ENCODE data around the gene ASCC2. TPM values are rescaled to one million over a fixed set of nuclear protein-coding genes. Genes with fewer than 3 reads are reported as not detected.

Gene ASCC2
- total and polyA plus RNA-seq, 8 donors = 51.2 to 58.3 (median 54.4) TPM

DNA sequence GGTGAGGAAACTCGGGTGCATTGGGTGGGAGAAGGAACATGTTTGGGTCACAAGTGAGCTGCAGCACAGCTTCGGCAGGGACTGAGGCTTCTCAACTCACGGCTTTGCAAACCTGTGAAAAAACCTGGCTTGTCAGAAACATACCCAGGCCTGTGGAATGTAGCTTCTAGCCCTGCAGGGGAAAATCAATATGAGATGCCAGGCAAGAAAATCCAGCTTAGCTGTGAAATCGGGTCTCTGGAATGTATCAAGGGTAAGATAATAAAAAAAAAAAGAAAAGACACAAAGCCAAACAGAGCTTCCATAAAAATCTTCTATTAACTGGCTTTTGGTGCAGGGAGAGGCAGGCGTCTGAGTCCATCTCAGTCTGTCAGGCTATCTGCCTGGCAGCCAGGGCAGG lies 42.4 kb downstream of the ASCC2 start:
- TF ChIP-seq, protein P1, sequence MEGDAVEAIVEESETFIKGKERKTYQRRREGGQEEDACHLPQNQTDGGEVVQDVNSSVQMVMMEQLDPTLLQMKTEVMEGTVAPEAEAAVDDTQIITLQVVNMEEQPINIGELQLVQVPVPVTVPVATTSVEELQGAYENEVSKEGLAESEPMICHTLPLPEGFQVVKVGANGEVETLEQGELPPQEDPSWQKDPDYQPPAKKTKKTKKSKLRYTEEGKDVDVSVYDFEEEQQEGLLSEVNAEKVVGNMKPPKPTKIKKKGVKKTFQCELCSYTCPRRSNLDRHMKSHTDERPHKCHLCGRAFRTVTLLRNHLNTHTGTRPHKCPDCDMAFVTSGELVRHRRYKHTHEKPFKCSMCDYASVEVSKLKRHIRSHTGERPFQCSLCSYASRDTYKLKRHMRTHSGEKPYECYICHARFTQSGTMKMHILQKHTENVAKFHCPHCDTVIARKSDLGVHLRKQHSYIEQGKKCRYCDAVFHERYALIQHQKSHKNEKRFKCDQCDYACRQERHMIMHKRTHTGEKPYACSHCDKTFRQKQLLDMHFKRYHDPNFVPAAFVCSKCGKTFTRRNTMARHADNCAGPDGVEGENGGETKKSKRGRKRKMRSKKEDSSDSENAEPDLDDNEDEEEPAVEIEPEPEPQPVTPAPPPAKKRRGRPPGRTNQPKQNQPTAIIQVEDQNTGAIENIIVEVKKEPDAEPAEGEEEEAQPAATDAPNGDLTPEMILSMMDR (IDR thresholded peaks at IDR 0.05) = no peak
- ATAC-seq (no peak), DNase-seq (no peak)
- peaks cover 17 to 37% of the 10 kb centered on the region in 2 donors for H3K4me1 ChIP-seq
- peaks cover 0 to 90% of the 10 kb centered on the region in 2 donors for H3K36me3 ChIP-seq
- intact Hi-C loops (cut with DNase I) = no loop called here
- no peaks in the 10 kb centered on the region for H3K27me3 ChIP-seq
- no peak overlapping the region for H3K27ac ChIP-seq
- H3K9me3 ChIP-seq = no peaks in the 10 kb centered on the region
- H3K4me3 ChIP-seq = no peak overlapping the region

DNA sequence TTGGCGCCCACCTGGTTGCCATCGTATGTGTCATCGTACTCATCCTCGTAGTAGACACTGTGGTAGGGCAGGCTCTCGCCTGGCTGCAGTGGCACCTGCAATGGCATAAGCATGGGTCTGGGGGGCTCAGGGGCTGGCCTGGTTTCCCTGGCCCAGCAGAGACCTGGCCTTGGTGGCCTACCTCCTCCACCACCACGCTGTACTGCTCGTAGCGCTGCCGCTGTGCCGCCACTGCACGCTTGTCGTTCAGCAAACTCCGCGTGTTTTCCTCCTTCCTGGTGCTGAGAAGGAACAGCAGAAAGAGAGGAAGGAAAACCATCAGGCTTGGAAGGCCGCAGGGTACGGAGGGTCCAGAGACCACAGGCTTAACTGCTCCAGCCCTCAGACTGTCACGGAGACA lies 44.7 kb downstream of the ASCC2 start:
- intact Hi-C loops (cut with DNase I) = no loop called here
- DNase-seq (no peak), ATAC-seq (no peak)
- H3K9me3 ChIP-seq = no peaks in the 10 kb centered on the region
- H3K4me1 ChIP-seq = peaks cover 0 to 16% of the 10 kb centered on the region in 2 donors
- TF ChIP-seq, protein P1 (IDR thresholded peaks at IDR 0.05) = no peak
- H3K27me3 ChIP-seq = no peaks in the 10 kb centered on the region
- no peak overlapping the region for H3K4me3 ChIP-seq
- peaks cover 0 to 97% of the 10 kb centered on the region in 2 donors for H3K36me3 ChIP-seq
- H3K27ac ChIP-seq = no peak overlapping the region

DNA sequence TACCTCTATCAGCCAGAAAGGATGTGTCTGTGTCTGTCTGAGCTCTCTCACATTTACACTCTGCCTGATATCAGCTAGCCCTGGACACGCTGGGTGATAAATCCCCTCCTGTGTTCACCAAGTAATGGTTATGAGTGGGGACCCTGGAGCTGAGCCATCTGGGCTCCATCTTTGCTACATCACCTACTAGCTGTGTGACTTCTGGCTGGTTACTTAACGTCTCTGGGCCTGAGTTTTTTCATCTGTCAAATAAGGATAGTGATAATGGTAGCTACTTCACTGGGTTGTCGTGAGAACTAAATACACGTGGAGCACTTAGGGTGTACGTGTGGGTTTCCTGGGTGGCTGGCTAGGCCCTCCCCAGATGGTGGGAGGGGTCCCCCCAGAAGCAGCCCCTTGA lies 48.0 kb downstream of the ASCC2 start:
- DNase-seq (no peak), ATAC-seq (no peak)
- Histone ChIP-seq H3K4me1 (no peaks in the 10 kb centered on the region), H3K4me3 (no peak overlapping the region), H3K27me3 (no peaks in the 10 kb centered on the region), H3K36me3 (peaks cover 0 to 88% of the 10 kb centered on the region in 2 donors), H3K9me3 (no peaks in the 10 kb centered on the region), H3K27ac (no peak overlapping the region)
- TF ChIP-seq, protein P1 (IDR thresholded peaks at IDR 0.05) = no peak
- intact Hi-C loops (cut with DNase I) = no loop called here

DNA sequence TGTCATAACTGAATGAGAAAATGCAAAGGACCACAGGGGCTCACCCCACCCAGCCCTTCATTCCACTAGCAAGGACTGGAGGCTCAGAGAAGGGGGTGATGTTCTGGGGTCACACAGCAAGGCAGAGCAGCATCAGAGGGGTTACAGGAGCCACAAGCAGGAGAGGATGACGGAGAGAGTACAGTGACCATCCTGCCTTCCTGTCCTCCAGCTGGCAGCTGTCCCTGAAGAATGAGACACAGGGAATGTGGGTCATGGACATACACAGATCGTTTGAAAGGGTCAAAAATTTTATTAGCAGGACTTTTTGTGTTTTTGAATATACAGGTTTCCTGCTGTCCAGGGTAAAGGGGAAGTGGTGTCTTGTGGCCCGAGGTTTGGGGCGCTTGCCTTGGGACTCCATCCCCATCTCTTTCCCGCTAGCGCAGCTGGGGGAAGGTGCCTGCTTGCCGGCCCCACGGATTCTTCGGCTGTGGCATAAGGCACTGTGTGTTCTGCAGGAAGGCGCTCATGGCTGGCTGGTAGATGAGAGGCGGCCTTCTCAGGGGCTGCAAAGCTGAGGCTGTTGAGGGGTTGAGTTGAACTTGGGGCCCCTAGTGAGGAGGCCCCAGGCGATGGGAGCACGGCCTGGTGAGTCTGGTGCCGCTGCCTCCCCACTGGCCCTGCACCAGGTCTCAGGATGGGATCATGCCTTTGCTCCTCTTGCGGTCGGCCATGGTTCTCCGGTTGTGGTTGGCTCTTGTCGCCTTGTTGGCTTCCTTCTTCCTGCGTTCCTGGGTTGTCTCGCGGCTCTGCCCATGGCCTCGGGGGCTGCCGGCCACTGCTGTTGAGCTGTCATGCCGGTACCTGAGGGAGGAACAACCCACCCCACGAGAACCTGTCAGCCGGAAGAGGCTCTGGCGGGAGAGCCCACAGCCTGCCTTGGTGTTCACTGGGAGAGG lies 49.5 kb downstream of the ASCC2 start:
- Histone ChIP-seq H3K4me3 (no peak overlapping the region), H3K4me1 (peaks cover 4 to 9% of the 10 kb centered on the region in 2 donors), H3K27ac (no peak overlapping the region), H3K27me3 (no peaks in the 10 kb centered on the region), H3K9me3 (no peaks in the 10 kb centered on the region), H3K36me3 (peaks cover 0 to 74% of the 10 kb centered on the region in 2 donors)
- intact Hi-C loops (cut with DNase I) = no loop called here
- DNase-seq = no peak
- TF ChIP-seq, protein P1 (IDR thresholded peaks at IDR 0.05) = no peak
- no peak for ATAC-seq

DNA sequence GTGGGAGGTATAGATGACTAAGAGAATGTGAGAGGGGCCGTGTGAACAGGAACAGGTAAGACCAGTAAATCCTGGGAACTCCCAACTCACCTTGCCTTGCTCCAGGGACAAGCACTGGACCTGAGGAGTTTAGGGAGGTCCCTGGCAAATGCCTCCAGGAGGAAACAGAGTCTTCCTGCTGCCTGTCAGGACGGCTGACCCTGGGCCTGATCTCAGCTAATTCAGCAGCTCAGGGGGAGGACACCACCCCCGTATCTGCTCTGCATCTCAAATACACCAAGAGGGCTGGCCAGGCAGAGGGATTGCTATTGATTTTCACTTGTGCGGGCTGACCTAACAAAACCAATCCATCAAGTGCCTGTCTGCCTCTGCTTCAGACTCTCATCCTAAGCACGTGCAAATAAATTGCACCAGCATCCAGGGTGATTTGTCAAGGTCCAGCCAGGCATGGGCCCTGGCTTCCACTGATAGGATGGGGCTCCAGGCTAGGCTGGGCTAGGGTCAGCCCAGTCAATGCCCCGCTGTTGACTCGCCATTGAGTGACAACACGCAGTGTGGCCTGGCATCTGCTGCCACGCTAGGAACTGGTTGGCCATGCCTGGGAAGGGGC lies 50.6 kb downstream of the ASCC2 start:
- intact Hi-C loops (cut with DNase I) = no loop called here
- peak in 1 of 4 donors; percentile 44 for DNase-seq
- Histone ChIP-seq H3K36me3 (peaks cover 0 to 63% of the 10 kb centered on the region in 2 donors), H3K4me1 (peaks cover 4 to 9% of the 10 kb centered on the region in 2 donors), H3K27me3 (no peaks in the 10 kb centered on the region), H3K27ac (no peak overlapping the region), H3K9me3 (no peaks in the 10 kb centered on the region), H3K4me3 (no peak overlapping the region)
- peak; percentile 19 for ATAC-seq
- TF ChIP-seq, protein P1 (IDR thresholded peaks at IDR 0.05) = no peak

Data from left lung (tissue), 10 donors.